A549 (cell line): Measurements from ENCODE around the gene IGFL4. TPM values are rescaled to one million over a fixed set of nuclear protein-coding genes. Genes with fewer than 3 reads are reported as not detected.

Source experiments
- ATAC-seq, 2 experiments: fragments of 200-7000 bp in 1 of 2; fragments of >200 bp in 1 of 2; cut with Nextera tagmentation in 1 of 2; cut with Tn5 transposase in 1 of 2; 3 replicates each; pipeline versions ENCODE4 v1.8.0 to v1.9.1; 2018 to 2020; ENCODE audit warnings: mild to moderate bottlenecking in 1 of 2, moderate library complexity in 1 of 2
- CTCF ChIA-PET: fragments of 300-600 bp; sonication (Branson Sonifier 250); formaldehyde crosslinking; extraction: SDS; loops from one replicate; lab custom pipeline; 2021; ENCODE audit warnings: antibody characterized with exemption, inconsistent platforms; lab: Yijun Ruan, JAX
- POLR2A ChIA-PET: fragments of 350-600 bp; formaldehyde crosslinking; extraction: SDS; loops from one replicate; lab custom pipeline; 2021; ENCODE audit warnings: antibody characterized with exemption, inconsistent platforms; lab: Yijun Ruan, JAX
- DNase-seq, 2 experiments: peaks; one replicate each; pipeline versions ENCODE4 v3.0.0 to v3.0.0-alpha.2; 2011 to 2016; ENCODE audit warnings: low read depth in 1 of 2, low spot score in 1 of 2
- FAIRE-seq: peaks from 2 replicates; lab custom pipeline; 2011; peaks lifted over from hg19 to GRCh38; lab: Jason Lieb, UNC
- H3K27ac ChIP-seq, 2 experiments: fragments of >200 bp; sonication (Bioruptor Twin); formaldehyde crosslinking; 3 replicates each; pipeline ENCODE4 v1.5.1; 2016 to 2017
- H3K4me1 ChIP-seq: fragments of >200 bp; sonication (Bioruptor Twin); formaldehyde crosslinking; 3 replicates; pipeline ENCODE4 v1.6.1; 2016
- H3K4me2 ChIP-seq: fragments of >200 bp; sonication (Bioruptor Twin); formaldehyde crosslinking; 3 replicates; pipeline ENCODE4 v1.6.1; 2016
- H3K4me3 ChIP-seq: fragments of >200 bp; sonication (Bioruptor Twin); formaldehyde crosslinking; 3 replicates; pipeline ENCODE4 v1.5.1; 2016
- H3K9me3 ChIP-seq: fragments of >200 bp; sonication (Bioruptor Twin); formaldehyde crosslinking; 3 replicates; pipeline ENCODE4 v1.6.1; 2016
- BCL3 ChIP-seq: fragments of >200 bp; sonication (Bioruptor Twin); formaldehyde crosslinking; IDR thresholded peaks from 3 replicates; pipeline ENCODE4 v1.6.1; 2016
- CBX2 ChIP-seq: fragments of 200-600 bp; sonication (generic); IDR thresholded peaks from 2 replicates; pipeline ENCODE4 v1.6.1; 2016; ENCODE audit warnings: low read depth, mild to moderate bottlenecking, borderline replicate concordance
- CBX8 ChIP-seq: fragments of 200-600 bp; sonication (generic); IDR thresholded peaks from 2 replicates; pipeline ENCODE4 v1.6.1; 2016
- CEBPB ChIP-seq, 2 experiments: fragments of >200 bp in 1 of 2; sonication (Bioruptor Twin) in 1 of 2; formaldehyde crosslinking in 1 of 2; IDR thresholded peaks; 2 replicates each; pipeline ENCODE4 v1.6.1; 2012 to 2016
- CHD4 ChIP-seq: fragments of 200-600 bp; sonication (generic); IDR thresholded peaks from 2 replicates; pipeline ENCODE4 v1.6.1; 2016; ENCODE audit warnings: antibody characterized with exemption, mild to moderate bottlenecking, borderline replicate concordance
- EP300 ChIP-seq, 2 experiments: fragments of >200 bp; sonication (Bioruptor Twin); formaldehyde crosslinking; IDR thresholded peaks; 2 replicates in 1 of 2; 3 replicates in 1 of 2; pipeline ENCODE4 v1.6.1; 2016 to 2017
- FOSL2 ChIP-seq, 2 experiments: fragments of 450-650 bp in 1 of 2; fragments of >200 bp in 1 of 2; sonication (Bioruptor Twin) in 1 of 2; formaldehyde crosslinking; IDR thresholded peaks; 2 replicates each; pipeline versions ENCODE4 v1.5.0 to v1.6.1; 2016 to 2020; ENCODE audit warnings: mild to moderate bottlenecking in 1 of 2, moderate library complexity in 1 of 2
- FOXS1 ChIP-seq: fragments of 250-450 bp; sonication (Bioruptor Pico); IDR thresholded peaks from 2 replicates; pipeline ENCODE4 v1.5.0; 2020; ENCODE audit warnings: mild to moderate bottlenecking, moderate library complexity
- GATA3 ChIP-seq: IDR thresholded peaks from 2 replicates; pipeline ENCODE4 v1.6.1; 2012; ENCODE audit warnings: borderline replicate concordance
- HEYL ChIP-seq: fragments of 250-450 bp; sonication (Bioruptor Pico); IDR thresholded peaks from 2 replicates; pipeline ENCODE4 v1.8.0; 2021; ENCODE audit warnings: mild to moderate bottlenecking, moderate library complexity
- HOXB5 ChIP-seq: fragments of 250-450 bp; sonication (Bioruptor Pico); IDR thresholded peaks from 2 replicates; pipeline ENCODE4 v1.5.0; 2020; ENCODE audit warnings: mild to moderate bottlenecking, moderate library complexity
- JUNB ChIP-seq: fragments of >200 bp; sonication (Bioruptor Twin); formaldehyde crosslinking; IDR thresholded peaks from 2 replicates; pipeline ENCODE4 v1.6.1; 2016
- MAX ChIP-seq: IDR thresholded peaks from 2 replicates; pipeline ENCODE4 v1.6.1; 2012
- MYC ChIP-seq: IDR thresholded peaks from 2 replicates; pipeline ENCODE4 v1.6.1; 2012; ENCODE audit warnings: mild to moderate bottlenecking, inconsistent platforms, low read length, improper control_type of control experiment, borderline replicate concordance
- NFE2L2 ChIP-seq: fragments of 150-350 bp; conservative IDR thresholded peaks from 2 replicates; pipeline ENCODE4 v1.6.1; 2014; ENCODE audit warnings: low read length
- NPAS2 ChIP-seq: fragments of 250-450 bp; sonication (Bioruptor Pico); IDR thresholded peaks from 2 replicates; pipeline ENCODE4 v1.8.0; 2022; ENCODE audit warnings: mild to moderate bottlenecking, moderate library complexity, borderline replicate concordance
- PBX3 ChIP-seq: IDR thresholded peaks from 2 replicates; pipeline ENCODE4 v1.6.1; 2012
- PHF8 ChIP-seq: fragments of 200-600 bp; sonication (generic); IDR thresholded peaks from 2 replicates; pipeline ENCODE4 v1.6.1; 2016; ENCODE audit warnings: low read depth, mild to moderate bottlenecking, antibody characterized with exemption, moderate library complexity, borderline replicate concordance
- POLR2A ChIP-seq: IDR thresholded peaks from 2 replicates; pipeline ENCODE4 v1.6.1; 2012; ENCODE audit warnings: mild to moderate bottlenecking, low read length
- RARB ChIP-seq: fragments of 250-450 bp; sonication (Bioruptor Pico); IDR thresholded peaks from 2 replicates; pipeline ENCODE4 v1.8.0; 2021; ENCODE audit warnings: mild to moderate bottlenecking, moderate library complexity
- SMC3 ChIP-seq: fragments of >200 bp; sonication (Bioruptor Twin); formaldehyde crosslinking; IDR thresholded peaks from 3 replicates; pipeline ENCODE4 v1.6.1; 2018; ENCODE audit warnings: inconsistent platforms
- SREBF2 ChIP-seq: fragments of 450-650 bp; IDR thresholded peaks from 2 replicates; pipeline ENCODE4 v1.6.1; 2014; ENCODE audit warnings: mild to moderate bottlenecking, moderate library complexity
- TFCP2L1 ChIP-seq: fragments of 250-450 bp; sonication (Bioruptor Pico); IDR thresholded peaks from 2 replicates; pipeline ENCODE4 v1.5.0; 2021; ENCODE audit warnings: mild to moderate bottlenecking
- TP53 ChIP-seq: fragments of 250-450 bp; sonication (Bioruptor Pico); IDR thresholded peaks from 2 replicates; pipeline ENCODE4 v1.5.0; 2021; ENCODE audit warnings: mild to moderate bottlenecking, moderate library complexity
- ZNF302 ChIP-seq: fragments of 250-450 bp; sonication (Bioruptor Pico); IDR thresholded peaks from 2 replicates; pipeline ENCODE4 v1.9.0; 2021; ENCODE audit warnings: inconsistent platforms, mild to moderate bottlenecking, moderate library complexity
- WGBS: methylation state at CpG from one replicate; pipeline ENCODE4 v1.1.6; 2017; ENCODE audit errors: missing lambda C conversion rate; 5-methylcytosine and 5-hydroxymethylcytosine counted together
- polyA plus RNA-seq, 4 experiments: library from polyadenylated mRNA; depleted of rRNA in 3 of 4; stranded (reverse); fragments of >200 nt; fragmentation: RNase III in 1 of 4; extraction: RNeasy Plus Mini Kit Qiagen cat#74134 plus additional on column Dnase treatment in 1 of 4; gene quantifications; 2 replicates in 3 of 4; 3 replicates in 1 of 4; pipeline ENCODE4 v1.2.3, GENCODE V29; 2011 to 2017
- TF ChIP-seq, protein P1 (sequence below): fragments of 150-350 bp; IDR thresholded peaks from 2 replicates; pipeline ENCODE4 v1.6.1; 2014; ENCODE audit warnings: low read depth, mild to moderate bottlenecking, low read length
- TF ChIP-seq, protein P2 (sequence below): fragments of 450-650 bp; IDR thresholded peaks from 2 replicates; pipeline ENCODE4 v1.6.1; 2014; ENCODE audit warnings: antibody characterized with exemption
- TF ChIP-seq, protein P3 (sequence below): IDR thresholded peaks from 2 replicates; pipeline ENCODE4 v1.6.1; 2012; ENCODE audit warnings: low read depth, borderline replicate concordance

The IGFL4 gene
- polyA plus RNA-seq, 2 of the 4 experiments (the other 2 are of a cell fraction) = 1.7 to 3.1 TPM

GRCh38 chr19:46073268-46073922, 32.6 kb upstream of the IGFL4 start:
- TF ChIP-seq, protein P1, sequence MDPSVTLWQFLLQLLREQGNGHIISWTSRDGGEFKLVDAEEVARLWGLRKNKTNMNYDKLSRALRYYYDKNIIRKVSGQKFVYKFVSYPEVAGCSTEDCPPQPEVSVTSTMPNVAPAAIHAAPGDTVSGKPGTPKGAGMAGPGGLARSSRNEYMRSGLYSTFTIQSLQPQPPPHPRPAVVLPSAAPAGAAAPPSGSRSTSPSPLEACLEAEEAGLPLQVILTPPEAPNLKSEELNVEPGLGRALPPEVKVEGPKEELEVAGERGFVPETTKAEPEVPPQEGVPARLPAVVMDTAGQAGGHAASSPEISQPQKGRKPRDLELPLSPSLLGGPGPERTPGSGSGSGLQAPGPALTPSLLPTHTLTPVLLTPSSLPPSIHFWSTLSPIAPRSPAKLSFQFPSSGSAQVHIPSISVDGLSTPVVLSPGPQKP = no peak
- no peak for TF ChIP-seq ZNF302 (CRISPR knock-in tag)
- TF ChIP-seq FOSL2 (IDR thresholded peaks at IDR 0.05) = no peak
- 0 out of 2 replicates have a peak, but pooled peaks have one; percentile 5 for TF ChIP-seq FOSL2 (CRISPR knock-in tag; IDR thresholded peaks at IDR 0.05)
- no peak for TF ChIP-seq EP300 (IDR thresholded peaks at IDR 0.05)
- no peak for TF ChIP-seq TFCP2L1
- TF ChIP-seq, all 56 proteins: peak for 1
- no peak for DNase-seq
- peak; percentile 94 for FAIRE-seq
- peaks cover 49% of the 10 kb centered on the region for H3K4me1 ChIP-seq
- H3K4me3 ChIP-seq = no peak overlapping the region
- ATAC-seq = no peak
- CTCF ChIA-PET = interaction anchor here (0.5 to 36.0 kb wide), 14 partner anchors 9 to 256 kb away, joined by 3 to 713 read pairs (median 6); partner anchors contain the start of gene IGFL4
- POLR2A ChIA-PET = no interaction called here
- no peak overlapping the region for H3K4me2 ChIP-seq
- 75% methylated on average over 3 of the region's 3 CpGs for whole genome bisulfite sequencing
- peaks cover 2% of the 10 kb centered on the region; the same call in 1 of the 3 replicates for H3K9me3 ChIP-seq
- peak overlapping the region; percentile 34 to 73; a peak in 5 of 6 replicates for H3K27ac ChIP-seq

DNA sequence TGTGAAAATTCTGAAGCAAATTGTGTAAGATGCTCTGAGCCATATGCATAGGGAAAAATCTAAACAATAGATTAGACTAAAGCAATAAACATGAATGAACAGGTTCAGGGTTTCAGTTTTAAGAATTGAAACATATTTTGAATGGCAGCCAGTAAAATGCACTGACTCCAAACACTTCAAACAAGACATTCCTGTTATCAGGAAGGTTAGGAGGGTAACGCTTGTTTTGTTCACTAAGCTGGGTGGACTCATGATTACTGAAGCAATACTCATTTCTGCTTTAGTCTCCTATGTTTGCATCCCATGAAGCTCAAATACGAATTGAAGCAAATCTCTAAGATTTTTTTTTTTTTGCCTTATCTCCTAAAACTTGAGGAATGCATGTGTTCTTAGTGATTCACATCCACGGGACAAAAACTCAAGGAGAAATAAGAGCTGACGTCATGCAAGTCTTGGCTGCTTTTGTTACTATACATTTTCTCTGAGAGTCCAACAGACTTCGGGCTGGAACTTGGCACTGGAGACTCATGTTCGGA, 29.1 kb upstream of the IGFL4 start:
- DNase-seq (peak in 1 of 2 experiments; percentile 75), FAIRE-seq (no peak), ATAC-seq (peak; percentile 71 to 74)
- POLR2A ChIA-PET = interaction anchor here (0.6 to 1.3 kb wide), 10 partner anchors 10 to 488 kb away, joined by 3 to 6 read pairs (median 3); partner anchors contain the start of gene CCDC61
- Histone ChIP-seq H3K27ac (peak overlapping the region; percentile 87 to 89), H3K4me2 (peak overlapping the region; percentile 64), H3K4me1 (peaks cover 70% of the 10 kb centered on the region), H3K9me3 (peaks cover 2% of the 10 kb centered on the region; the same call in 1 of the 3 replicates), H3K4me3 (no peak overlapping the region)
- 5% methylated on average over 6 of the region's 6 CpGs for WGBS
- CTCF ChIA-PET = interaction anchor here (0.6 to 36.0 kb wide), 13 partner anchors 10 to 253 kb away, joined by 3 to 713 read pairs (median 3); no protein-coding TSS in a partner anchor
- TF ChIP-seq NPAS2 (CRISPR knock-in tag) (no peak), PHF8 (no peak), CBX2 (no peak), FOXS1 (CRISPR knock-in tag) (no peak), HOXB5 (CRISPR knock-in tag) (no peak), SREBF2 (no peak), CHD4 (no peak), POLR2A (no peak), GATA3 (peak; percentile 66; the same call in 1 of the 2 replicates), NFE2L2 (no peak), BCL3 (peak; percentile 79; the same call in 1 of the 3 replicates), MAX (no peak; the same call in 1 of the 2 replicates), SMC3 (no peak), TP53 (CRISPR knock-in tag) (no peak), HEYL (CRISPR knock-in tag) (no peak), JUNB (peak; percentile 95), MYC (no peak), PBX3 (no peak), CBX8 (no peak), RARB (CRISPR knock-in tag) (no peak), TFCP2L1 (no peak), CEBPB (IDR thresholded peaks at IDR 0.05) (peak; percentile 28 to 33; a peak in 1 of 4 replicates)
- TF ChIP-seq, protein P1 = no peak
- TF ChIP-seq, protein P2, sequence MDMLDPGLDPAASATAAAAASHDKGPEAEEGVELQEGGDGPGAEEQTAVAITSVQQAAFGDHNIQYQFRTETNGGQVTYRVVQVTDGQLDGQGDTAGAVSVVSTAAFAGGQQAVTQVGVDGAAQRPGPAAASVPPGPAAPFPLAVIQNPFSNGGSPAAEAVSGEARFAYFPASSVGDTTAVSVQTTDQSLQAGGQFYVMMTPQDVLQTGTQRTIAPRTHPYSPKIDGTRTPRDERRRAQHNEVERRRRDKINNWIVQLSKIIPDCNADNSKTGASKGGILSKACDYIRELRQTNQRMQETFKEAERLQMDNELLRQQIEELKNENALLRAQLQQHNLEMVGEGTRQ = no peak
- TF ChIP-seq, protein P3, sequence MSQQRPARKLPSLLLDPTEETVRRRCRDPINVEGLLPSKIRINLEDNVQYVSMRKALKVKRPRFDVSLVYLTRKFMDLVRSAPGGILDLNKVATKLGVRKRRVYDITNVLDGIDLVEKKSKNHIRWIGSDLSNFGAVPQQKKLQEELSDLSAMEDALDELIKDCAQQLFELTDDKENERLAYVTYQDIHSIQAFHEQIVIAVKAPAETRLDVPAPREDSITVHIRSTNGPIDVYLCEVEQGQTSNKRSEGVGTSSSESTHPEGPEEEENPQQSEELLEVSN = no peak
